Osteoblast (primary cell): ENCODE measurements around the gene PDE4B. TPM values are rescaled to one million over a fixed set of nuclear protein-coding genes. Genes with fewer than 3 reads are reported as not detected.

Experiments used
- DNase-seq: peaks from one replicate; pipeline ENCODE4 v3.0.0; 2011; ENCODE audit warnings: low spot score, mixed read lengths; ENCODE audit not compliant: insufficient read length; ENCODE audit errors: missing footprints
- H2AFZ ChIP-seq: 2 replicates; pipeline ENCODE4 v1.6.0; 2011; ENCODE audit warnings: mild to moderate bottlenecking, low read length
- H3K27ac ChIP-seq: 2 replicates; pipeline ENCODE4 v1.5.1; 2011; ENCODE audit warnings: mild to moderate bottlenecking, low read depth, low read length, moderate library complexity
- H3K27me3 ChIP-seq: 2 replicates; pipeline ENCODE4 v1.6.0; 2012; ENCODE audit warnings: mild to moderate bottlenecking, control low read depth, inconsistent platforms, low read length, moderate library complexity; ENCODE audit not compliant: insufficient read depth
- H3K36me3 ChIP-seq: 2 replicates; pipeline ENCODE4 v1.5.1; 2011; ENCODE audit warnings: mild to moderate bottlenecking, low read length, control low read depth, moderate library complexity; ENCODE audit not compliant: insufficient read depth
- H3K4me1 ChIP-seq: 2 replicates; pipeline ENCODE4 v1.5.1; 2011; ENCODE audit warnings: mild to moderate bottlenecking, low read length, control low read depth, moderate library complexity; ENCODE audit not compliant: insufficient read depth
- H3K4me2 ChIP-seq: 2 replicates; pipeline ENCODE4 v1.6.0; 2011; ENCODE audit warnings: mild to moderate bottlenecking, low read length; ENCODE audit not compliant: insufficient read depth
- H3K4me3 ChIP-seq: fragments of 200-600 bp; sonication (generic); 3 replicates; pipeline ENCODE4 v1.5.1; 2012; ENCODE audit warnings: mild to moderate bottlenecking, low read length, inconsistent platforms; ENCODE audit not compliant: insufficient read depth
- H3K79me2 ChIP-seq: 2 replicates; pipeline ENCODE4 v1.6.0; 2012; ENCODE audit warnings: mild to moderate bottlenecking, low read length, control low read depth, inconsistent platforms; ENCODE audit not compliant: insufficient read depth
- H3K9me3 ChIP-seq: 2 replicates; pipeline ENCODE4 v1.5.1; 2011; ENCODE audit warnings: low read depth, low read length, control low read depth
- H4K20me1 ChIP-seq: 2 replicates; pipeline ENCODE4 v1.6.0; 2012; ENCODE audit warnings: mild to moderate bottlenecking, low read length, control low read depth; ENCODE audit not compliant: insufficient read depth
- total RNA-seq: library from RNA; depleted of rRNA; stranded (reverse); fragments of >200 nt; gene quantifications from 2 replicates; pipeline ENCODE4 v1.2.3, GENCODE V29; 2012
- TF ChIP-seq, protein P1 (sequence below): IDR thresholded peaks from 2 replicates; pipeline ENCODE4 v1.5.1; 2011; ENCODE audit warnings: mild to moderate bottlenecking, low read depth, low read length, moderate library complexity; ENCODE audit errors: extremely low read depth

PDE4B gene
- total RNA-seq, 1 donor: 21.4 TPM

DNA sequence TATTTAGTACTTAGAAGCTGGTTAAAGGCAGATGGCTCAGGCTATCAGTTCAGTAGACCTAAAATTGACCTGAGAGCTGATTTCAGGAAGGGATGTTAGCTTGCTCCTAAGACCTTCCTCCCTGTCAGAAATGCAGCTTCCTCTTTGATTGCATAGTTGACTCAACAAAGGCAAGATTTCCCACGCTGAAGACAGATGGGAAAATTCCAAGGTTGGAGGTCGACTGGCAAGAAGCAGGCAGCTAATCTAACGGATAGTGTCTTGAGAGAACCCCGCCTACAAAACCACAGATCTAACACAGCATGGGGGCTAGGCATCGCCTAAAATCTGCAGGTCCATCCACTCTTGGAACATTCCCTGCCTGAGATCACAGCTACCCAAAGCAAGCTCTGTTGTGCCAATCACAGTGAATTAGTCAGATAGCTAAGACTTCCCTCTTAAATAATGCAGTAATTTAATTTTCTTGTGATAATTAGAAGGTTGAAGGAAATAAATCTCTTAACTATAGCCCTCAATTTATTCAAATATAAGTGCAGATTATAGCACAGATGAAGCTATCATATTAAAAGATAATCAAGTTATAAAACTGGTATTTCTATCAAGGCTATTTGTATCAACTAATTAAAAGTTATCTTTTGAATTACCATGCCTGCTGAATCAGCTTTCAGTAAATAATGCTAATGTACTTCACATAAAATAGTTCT is 383.5 kb downstream of the PDE4B start:
- no peak overlapping the region for H3K4me2 ChIP-seq
- no peaks in the 10 kb centered on the region for H3K9me3 ChIP-seq
- H3K36me3 ChIP-seq: no peaks in the 10 kb centered on the region
- no peaks in the 10 kb centered on the region for H4K20me1 ChIP-seq
- no peak overlapping the region for H3K4me3 ChIP-seq
- TF ChIP-seq, protein P1, sequence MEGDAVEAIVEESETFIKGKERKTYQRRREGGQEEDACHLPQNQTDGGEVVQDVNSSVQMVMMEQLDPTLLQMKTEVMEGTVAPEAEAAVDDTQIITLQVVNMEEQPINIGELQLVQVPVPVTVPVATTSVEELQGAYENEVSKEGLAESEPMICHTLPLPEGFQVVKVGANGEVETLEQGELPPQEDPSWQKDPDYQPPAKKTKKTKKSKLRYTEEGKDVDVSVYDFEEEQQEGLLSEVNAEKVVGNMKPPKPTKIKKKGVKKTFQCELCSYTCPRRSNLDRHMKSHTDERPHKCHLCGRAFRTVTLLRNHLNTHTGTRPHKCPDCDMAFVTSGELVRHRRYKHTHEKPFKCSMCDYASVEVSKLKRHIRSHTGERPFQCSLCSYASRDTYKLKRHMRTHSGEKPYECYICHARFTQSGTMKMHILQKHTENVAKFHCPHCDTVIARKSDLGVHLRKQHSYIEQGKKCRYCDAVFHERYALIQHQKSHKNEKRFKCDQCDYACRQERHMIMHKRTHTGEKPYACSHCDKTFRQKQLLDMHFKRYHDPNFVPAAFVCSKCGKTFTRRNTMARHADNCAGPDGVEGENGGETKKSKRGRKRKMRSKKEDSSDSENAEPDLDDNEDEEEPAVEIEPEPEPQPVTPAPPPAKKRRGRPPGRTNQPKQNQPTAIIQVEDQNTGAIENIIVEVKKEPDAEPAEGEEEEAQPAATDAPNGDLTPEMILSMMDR: no peak
- H3K79me2 ChIP-seq: no peaks in the 10 kb centered on the region
- no peaks in the 10 kb centered on the region for H3K27me3 ChIP-seq
- H3K27ac ChIP-seq: no peak overlapping the region
- DNase-seq: no peak
- H3K4me1 ChIP-seq: no peaks in the 10 kb centered on the region
- no peak overlapping the region for H2AFZ ChIP-seq

DNA sequence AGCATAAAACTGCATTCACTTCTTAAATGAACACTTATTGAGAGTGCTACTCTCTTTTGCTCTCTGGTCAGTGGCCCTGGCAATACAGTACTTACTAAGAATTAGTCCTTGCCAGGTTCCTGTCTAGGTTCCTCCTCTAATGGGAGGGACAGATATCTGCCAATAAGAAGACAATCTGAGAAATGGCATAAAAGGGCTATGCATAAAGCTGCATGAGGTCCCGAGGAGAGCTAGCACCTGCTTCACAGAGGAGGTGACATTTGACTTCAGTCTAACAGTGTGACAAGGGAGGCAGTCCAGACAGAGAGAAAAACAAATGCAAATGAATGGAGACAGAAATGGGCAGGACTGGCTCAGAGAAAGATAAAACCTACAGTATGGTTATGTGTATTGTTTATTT is 384.1 kb downstream of the PDE4B start:
- Histone ChIP-seq H3K36me3 (no peaks in the 10 kb centered on the region), H2AFZ (no peak overlapping the region), H3K4me2 (no peak overlapping the region), H3K27me3 (no peaks in the 10 kb centered on the region), H3K4me3 (no peak overlapping the region), H3K27ac (no peak overlapping the region), H3K79me2 (no peaks in the 10 kb centered on the region), H4K20me1 (no peaks in the 10 kb centered on the region), H3K4me1 (no peaks in the 10 kb centered on the region), H3K9me3 (no peaks in the 10 kb centered on the region)
- TF ChIP-seq, protein P1: no peak
- no peak for DNase-seq

DNA sequence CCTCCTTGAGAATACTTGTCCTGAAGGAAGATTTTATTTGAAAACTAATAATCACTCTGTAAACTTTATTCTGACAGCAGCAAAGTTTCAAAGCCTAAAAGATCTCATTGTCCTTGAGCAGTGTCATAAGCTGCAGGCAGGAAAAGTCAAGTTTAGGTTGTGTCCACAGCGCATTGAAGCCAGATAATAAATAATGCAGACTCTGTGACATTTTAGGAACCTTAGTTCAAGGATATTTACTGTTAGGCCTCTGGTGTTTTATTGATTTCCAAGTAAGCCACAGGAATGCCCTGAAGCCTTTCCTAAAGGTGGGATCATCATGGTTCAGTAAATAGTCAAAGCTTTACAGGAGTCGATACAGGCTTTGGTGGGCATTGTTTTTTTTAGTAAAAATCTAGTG is 384.8 kb downstream of the PDE4B start:
- Histone ChIP-seq H4K20me1 (no peaks in the 10 kb centered on the region), H3K4me3 (no peak overlapping the region), H3K4me2 (no peak overlapping the region), H3K27ac (no peak overlapping the region), H3K27me3 (no peaks in the 10 kb centered on the region), H3K4me1 (peaks cover 7% of the 10 kb centered on the region), H3K36me3 (no peaks in the 10 kb centered on the region), H2AFZ (no peak overlapping the region), H3K9me3 (no peaks in the 10 kb centered on the region), H3K79me2 (no peaks in the 10 kb centered on the region)
- DNase-seq: no peak
- TF ChIP-seq, protein P1: no peak

DNA sequence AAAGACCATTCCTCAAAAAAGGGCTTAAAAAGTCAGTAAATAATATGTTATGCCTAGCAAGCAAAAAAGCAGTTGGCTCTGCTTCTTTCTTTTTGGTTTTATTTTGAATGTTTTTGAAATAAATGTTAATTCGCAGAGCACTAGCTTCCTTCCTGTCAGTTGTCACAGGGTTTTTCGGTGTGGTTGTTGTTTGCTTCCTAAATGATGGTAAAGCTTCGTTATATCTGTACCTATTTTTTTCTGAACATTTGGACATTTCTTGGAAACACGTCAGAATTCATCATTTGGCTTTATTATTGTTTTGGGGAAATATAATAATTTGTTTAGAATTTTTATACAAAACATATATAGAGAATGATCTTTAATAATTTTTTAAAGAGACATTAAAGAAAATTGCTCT is 389.3 kb downstream of the PDE4B start:
- Histone ChIP-seq H2AFZ (no peak overlapping the region), H3K9me3 (no peaks in the 10 kb centered on the region), H4K20me1 (no peaks in the 10 kb centered on the region), H3K36me3 (no peaks in the 10 kb centered on the region), H3K79me2 (no peaks in the 10 kb centered on the region), H3K27ac (peak overlapping the region; percentile 82), H3K4me1 (peaks cover 13% of the 10 kb centered on the region), H3K4me3 (no peak overlapping the region), H3K27me3 (no peaks in the 10 kb centered on the region), H3K4me2 (peak overlapping the region; percentile 45)
- no peak for DNase-seq
- TF ChIP-seq, protein P1: no peak
